Stimulated activated CD8-positive, alpha-beta memory T cell treated with anti-CD3 and anti-CD28 coated beads, Interleukin-4, amount 100 ng/mL, for 4 hours (primary cell): ENCODE measurements around the gene RPS6KB2.
A peak's percentile ranks its signal among the peaks of the same experiment; 100 is the strongest.
"Not testable (repeated sequence)": the region's sequence is repeated elsewhere in the genome, so short reads cannot be mapped to it uniquely, and the experiment has no call there.

Experiments used
- DNase-seq, 2 donors: peaks; one replicate each; pipeline ENCODE4 v3.0.0-alpha.2; 2020; ENCODE audit warnings: low read depth in 2 of 2, low spot score in 1 of 2

The RPS6KB2 gene

DNA sequence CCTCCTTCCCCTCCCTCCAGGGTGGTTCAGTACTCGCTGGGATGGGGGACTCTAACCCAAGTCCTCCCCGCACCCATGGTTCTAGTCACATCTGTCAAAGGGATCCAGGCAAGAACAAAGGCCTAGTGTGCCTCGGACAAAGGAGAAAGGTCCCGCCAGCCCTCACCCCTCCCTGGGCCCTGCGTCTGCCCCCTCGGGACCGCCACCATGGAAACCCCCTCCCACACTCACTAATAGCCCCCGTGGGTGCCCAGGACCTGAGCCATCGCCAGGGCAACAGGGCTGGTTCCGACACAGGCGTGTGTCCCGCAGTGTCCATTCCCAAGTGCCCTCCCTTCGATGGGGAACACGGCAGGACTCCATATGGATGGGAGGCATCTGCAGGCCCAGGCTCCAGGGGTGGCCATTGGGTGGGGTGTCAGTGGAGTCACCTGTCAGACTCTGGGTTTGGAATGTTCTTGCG lies 17.9 kb upstream of the RPS6KB2 start:
- DNase-seq: no peak

DNA sequence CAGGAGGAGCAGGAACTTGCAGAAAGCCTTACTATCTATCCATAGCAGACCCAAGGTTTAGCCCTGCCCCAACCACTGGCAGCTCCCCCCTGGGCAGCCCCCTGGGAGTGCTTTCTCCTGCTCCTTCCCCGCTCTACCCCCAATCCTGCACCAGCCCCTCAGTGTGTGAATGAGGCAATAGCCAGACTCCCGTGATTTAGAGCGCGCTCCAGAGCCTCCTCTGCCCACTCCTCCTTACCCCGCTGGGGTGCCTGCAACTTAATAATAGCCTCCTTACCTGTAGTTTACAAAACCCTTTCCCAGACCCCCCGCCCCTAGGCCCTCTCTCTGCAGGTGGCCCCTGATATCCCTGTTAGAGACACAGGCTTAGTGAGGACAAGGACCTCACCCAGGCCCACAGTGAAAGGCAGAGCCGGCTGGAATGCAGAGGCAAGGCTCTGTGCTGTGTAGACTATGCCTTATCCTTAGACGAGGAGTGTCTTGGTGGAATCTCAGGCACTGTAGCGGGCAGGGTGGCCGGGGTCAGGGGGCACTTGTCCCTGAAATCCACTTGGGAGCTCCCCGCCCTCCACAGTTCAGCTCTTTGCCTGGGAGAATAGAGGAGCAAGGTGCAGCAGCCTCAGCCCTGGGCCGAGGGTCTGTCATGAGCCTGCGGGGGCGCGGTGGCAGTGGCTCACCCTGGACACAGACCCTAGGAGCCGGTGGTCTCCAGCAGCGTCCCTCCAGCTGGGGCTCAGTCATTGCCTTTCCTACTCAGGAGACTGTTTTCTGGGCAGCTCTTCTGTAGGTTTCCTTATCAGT lies 17.1 kb upstream of the RPS6KB2 start:
- DNase-seq: no peak

DNA sequence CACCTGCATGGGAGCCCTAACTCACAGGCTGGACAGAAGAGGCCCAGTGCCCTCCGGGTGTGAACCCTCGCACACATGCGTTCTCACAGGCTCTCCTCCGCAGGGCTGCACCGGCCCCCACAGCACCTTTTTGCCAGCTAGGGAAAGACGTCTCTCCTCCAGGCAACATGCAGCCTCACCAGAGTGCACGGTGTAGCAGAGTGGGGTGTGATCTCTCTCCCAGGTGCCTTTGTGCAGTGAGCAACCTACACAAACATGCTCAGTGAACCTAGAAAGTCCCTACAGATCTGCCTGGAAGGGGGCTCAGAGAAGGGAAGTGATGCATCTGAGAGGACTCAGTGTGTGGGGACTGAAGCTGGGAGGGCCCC lies 16.5 kb upstream of the RPS6KB2 start:
- no peak for DNase-seq

DNA sequence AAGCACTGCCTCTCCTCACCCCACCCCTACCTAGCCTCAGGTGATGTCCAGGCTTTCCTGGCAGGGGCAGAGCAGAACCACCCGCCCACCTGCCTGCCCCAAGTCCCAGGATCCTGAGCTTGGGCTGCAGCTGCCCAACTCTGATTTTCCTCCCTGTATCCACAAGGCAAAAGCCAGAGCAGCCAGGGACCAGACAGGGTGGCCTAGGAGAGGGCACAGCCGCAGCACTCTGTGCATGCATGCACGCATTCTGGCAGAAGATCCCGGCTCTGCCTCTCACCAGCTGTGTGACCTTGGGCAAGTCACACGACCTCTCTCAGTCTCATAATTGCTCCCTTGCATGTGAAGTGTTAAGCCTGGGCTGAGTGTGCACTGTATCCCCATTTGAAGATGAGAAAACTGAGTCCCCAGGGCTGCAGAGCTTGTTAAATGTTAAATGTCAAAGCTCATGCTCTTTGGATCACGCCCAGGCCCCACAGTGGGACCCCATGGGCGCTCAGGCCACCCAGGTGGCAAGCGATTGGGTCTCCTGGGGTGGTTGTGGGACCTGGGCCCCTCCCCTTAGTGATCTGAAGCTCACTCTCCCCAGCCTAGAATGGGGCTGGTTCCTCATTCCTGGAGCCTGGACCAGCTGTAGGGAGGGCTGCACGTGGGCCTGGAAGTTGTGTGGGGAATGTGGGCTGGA lies 15.7 kb upstream of the RPS6KB2 start:
- DNase-seq: no peak

DNA sequence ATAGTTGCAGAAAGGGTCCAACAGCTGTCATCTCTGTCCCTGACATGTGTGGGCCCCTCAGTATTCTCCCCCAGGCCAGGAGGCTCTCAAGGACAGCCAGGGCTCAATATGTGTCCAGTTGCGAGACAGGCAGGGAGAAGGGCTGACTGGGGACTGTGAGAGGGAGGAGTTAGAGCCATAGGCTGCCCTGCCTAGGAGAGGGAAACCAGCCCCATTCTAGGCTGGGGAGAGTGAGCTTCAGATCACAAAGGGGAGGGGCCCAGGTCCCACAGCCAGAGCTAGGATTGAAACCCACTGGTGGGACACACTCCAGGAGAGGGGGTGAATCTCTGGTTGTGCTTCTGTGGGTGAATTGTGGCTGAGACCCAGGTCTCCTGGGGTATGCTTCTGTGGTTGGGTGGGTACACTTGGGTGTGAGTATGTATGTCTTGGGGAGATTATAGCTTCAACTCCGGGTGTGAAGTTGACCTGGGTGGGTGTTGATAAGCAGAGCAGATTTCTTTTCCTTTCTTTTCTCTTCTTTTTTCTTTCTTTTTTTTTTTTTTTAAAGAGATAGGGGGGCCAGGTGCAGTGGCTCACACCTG lies 14.9 kb upstream of the RPS6KB2 start:
- DNase-seq: no peak

DNA sequence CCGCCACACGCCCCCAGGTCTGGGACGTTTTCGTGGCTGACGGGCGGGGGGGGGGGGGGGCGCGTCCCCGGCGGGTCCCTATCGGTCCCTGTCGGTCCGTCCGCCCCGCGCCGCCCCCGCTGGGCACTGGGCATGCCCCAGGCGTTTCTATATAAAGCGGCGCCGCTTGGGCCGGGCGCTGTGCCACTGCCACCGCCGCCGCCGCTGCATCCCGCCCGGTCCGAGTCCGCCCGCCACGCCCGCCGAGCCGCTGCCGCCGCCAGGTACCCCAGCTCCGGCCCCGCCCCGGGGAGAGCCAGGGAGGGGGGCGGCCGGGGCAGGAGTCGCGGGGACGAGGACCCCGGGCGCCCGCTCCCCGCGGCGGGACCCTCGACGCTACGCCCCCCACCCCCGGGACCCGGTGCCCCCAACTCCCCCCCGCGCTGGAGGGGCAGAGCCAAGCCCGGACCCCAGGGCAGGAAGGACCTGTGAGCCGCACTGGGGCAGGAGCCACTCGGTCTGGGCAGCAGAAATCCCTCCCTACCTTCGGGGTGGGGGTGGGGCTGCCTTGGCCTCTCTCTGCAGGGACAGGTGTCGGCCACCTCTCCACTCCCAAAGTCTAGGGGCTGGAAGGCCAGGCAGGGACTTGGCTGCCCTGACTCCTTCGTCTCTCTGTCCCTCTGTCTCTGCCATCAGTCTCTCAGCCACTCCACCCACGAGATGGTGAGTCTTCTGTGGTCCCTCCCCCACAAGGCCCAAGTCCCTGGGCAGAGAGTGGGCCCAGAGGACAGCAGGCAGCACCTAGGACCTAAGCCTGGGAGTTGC lies 12.6 kb upstream of the RPS6KB2 start, which contains the start of gene CARNS1:
Gene CARNS1 (plus strand): TSS at position 178 of the 804 bp plus-strand sequence. CDS start 522 bp downstream, at position 700.
- no peak for DNase-seq

DNA sequence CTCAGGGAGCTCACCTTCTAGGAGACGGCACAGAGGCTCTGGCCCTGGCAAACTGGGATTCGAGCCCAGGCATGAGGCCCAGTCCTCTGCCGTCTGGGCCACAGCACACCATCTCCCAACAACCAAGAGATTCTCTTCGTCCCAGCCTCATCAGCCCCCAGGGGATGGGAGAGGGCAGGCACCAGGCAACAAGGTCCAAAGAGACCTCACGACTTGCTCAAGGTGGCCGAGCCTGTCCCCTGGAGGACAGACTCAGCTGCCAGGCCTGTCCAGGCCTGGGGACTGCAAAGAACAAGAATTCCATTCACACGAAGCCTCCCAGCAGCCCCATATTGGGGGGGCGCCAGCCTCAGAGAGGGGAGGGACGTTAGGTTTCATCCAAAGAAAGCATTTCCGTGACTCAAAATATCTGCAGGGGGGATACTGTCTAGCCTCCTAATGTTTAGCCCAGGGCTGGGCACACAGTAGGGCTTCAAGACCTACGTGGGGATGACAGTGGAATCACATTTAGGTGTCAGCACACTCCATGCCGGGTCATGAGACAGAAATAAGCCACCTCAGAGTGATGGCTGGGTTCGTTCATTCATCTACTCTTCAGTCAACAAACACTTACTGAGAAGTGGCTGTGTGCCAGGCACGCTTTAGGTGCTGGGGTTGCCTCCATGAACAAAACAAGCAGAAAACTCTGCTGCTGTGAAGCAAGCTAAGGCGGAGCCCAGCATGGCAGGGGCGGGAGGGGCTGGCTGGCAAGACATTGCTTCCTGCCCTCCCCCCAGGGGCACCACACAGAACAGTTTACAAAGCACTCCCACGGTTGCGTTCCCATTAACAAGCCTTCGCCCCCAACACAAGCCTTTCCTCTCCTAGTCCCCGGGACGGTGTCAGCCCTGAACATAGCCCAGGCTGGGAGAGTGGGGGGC lies 11.6 kb upstream of the RPS6KB2 start:
- peak; percentile 53 to 68 for DNase-seq

DNA sequence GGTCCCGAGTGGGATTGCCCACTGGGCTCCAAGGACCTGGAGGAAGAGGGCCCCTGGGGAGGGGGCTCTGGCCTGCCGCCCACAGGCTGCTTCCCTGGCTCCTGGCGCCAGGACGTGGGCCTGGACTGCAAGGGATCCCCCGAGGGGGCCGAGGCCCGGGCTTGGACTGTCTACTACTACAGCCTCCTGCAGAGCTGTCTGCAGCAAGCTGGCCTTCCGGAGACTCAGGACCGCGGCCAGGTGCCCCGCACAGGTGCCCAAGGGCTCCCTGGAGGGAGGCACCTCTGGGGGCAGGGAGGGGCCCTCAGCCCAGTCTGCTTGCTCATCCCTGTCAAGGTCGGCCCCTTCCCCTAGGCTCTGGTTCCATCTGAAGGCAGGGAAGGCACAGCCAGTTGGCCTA lies 10.9 kb upstream of the RPS6KB2 start:
- no peak for DNase-seq

DNA sequence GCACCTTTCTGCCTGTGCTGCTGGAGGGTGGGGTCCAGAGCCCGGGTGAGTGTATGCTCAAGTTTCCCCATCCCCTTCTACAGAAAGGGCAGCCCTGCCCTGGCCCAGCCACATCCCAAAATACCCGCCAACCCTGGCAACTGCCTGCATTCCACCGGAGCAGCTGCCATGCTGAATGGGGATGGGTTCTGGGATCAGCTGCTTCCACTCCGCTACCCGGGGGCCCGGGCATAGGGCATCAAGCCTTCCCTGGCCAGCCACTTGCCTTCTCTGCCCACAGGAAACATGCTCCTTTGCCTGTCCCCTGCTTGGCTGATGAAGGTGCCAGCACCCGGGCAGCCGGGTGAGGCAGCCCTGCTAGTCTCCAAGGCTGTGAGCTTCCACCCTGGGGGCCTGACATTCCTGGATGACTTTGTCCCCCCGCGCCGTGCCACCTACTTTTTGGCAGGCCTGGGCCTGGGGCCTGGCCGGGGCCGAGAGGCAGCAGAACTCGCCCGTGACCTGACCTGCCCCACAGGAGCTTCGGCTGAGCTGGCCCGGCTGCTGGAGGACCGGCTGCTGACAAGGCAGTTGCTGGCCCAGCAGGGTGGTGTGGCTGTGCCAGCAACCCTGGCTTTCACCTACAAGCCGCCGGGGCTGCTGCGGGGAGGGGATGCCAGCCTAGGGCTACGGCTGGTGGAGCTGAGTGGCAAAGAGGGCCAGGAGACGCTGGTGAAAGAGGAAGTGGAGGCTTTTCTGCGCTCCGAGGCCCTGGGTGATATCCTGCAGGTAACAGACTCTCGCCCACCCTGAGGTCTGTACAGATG lies 9.6 kb upstream of the RPS6KB2 start:
- no peak for DNase-seq

DNA sequence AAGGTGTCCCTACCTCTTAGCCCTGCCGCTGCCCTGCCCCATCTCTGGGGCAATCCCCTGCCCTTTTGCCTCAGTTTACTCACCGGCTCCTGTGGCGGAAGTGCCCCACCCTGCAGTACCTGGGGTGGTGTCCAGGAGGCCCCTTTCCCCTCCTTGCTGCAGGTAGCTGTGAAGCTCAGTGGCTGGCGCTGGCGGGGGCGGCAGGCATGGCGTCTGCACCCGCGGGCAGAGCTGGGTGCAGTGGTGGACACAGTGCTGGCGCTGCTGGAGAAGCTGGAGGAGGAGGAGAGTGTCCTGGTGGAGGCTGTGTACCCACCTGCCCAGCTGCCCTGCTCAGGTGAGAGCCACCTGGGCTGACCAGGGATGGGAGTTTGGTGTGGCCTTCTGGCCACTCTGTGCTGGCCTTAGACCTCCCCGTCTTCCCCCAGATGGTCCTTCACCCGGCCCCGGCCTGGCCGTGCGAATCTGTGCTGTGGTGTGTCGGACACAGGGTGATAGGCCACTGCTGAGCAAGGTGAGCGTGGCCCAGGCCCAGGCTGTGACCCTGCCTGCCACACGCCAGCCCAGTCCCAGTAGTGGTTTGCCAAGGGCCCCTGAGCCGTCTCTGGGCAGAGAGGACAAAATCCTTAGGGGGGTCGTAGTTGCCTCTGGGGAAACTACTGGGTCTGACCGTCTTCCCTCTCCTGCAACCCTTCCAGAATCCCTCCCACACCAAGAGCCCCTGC lies 8.8 kb upstream of the RPS6KB2 start:
- DNase-seq: no peak

DNA sequence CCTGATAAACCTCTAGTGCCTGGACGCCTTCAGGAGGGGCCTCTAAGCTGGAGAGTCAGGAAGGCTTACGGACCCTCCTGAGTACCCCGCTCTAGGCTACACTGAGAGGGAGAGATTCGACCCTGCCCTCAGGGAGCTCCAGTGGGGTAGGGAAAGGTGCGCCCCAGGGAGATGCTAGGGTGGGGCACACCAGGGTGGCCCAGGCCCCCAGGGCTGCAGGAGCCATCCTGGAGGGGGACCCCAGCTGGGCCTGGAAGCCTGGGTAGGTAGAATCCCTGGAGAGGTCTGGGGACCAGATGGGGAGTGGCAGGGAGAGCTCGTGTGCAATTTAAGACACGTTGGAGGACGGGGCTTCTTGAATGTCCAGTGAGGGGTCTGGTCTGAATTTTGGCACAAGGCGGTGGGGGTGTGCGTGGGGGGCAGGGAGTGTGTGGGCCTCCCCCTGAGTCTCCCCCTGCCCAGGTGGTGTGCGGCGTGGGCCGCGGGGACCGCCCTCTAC lies 8.1 kb upstream of the RPS6KB2 start:
- DNase-seq: no peak

DNA sequence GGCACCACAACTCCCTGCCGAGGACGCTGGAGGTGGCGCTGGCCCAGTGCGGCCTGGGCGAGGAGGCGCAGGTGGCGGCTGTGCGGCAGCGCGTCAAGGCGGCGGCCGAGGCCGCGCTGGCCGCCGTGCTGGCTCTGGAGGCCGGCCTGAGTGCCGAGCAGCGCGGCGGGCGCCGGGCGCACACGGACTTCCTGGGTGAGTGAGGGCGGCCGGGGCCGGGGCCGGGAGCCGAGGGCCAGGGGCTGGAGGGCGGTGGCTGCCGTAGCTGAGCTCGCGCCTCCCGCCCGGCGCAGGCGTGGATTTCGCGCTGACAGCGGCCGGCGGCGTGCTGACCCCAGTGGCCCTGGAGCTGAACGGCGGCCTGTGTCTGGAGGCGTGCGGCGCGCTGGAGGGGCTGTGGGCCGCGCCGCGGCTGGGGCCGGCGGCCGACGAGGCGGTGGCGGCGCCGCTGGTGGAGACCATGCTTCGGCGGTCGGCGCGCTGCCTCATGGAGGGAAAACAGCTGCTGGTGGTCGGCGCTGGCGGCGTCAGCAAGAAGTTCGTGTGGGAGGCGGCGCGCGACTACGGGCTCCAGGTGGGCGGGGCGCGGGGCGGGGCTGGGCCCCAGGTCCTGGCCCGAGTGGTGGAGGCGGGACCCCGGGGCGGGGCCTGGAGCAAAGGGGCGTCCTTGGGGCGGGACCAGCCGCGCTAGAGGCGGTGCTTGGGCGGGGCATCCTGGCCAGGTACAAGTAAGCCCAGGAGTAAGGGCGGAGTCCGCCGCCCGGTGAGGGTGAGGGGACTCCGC lies 7.5 kb upstream of the RPS6KB2 start:
- peak; percentile 96 to 98 for DNase-seq

DNA sequence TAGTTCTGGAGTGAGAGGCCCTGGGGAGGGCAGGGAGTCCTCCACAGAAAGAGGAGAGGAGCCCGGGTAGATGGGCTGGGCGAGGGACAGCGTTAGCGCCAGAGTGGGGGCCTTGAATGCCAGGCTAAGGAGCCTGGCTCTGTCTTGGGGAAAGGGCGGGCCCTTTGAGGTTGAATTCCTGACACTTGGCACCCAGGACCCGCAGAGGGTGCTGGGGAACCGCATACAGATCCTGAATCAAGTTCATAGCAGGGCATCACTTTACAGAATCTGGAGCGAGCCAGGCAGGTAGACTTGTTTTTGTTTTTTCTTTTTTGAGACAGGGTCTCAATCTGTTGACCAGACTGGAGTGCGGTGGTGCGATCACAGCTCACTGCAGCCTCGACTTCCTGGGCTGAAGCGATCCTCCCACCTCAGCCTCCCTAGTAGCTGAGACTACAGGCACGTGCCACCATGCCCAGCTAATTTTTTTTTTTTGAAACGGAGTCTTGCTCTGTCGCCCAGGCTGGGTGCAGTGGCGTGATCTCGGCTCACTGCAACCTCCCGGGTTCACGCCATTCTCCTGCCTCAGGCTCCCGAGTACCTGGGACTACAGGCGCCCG lies 6.8 kb upstream of the RPS6KB2 start:
- no peak for DNase-seq

DNA sequence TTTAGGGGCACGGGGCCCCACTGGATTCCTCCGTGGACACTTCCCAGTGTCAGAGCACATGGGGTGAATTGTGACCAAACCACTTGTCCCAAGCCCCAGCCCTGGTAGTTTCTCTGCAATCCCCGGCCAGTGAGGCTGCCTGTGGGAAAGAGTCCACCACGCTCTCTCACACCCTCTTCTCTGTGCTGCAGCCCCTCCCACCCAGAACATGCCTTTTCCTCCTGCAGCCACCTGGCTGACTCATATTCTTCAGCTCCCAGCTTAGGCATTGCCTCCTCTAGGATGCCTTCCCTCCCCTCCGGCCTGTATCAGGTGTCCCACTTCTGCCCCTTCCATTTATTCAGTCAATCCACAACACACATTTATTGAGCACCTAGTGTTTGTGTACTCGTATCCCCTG lies 5.4 kb upstream of the RPS6KB2 start:
- no peak for DNase-seq

DNA sequence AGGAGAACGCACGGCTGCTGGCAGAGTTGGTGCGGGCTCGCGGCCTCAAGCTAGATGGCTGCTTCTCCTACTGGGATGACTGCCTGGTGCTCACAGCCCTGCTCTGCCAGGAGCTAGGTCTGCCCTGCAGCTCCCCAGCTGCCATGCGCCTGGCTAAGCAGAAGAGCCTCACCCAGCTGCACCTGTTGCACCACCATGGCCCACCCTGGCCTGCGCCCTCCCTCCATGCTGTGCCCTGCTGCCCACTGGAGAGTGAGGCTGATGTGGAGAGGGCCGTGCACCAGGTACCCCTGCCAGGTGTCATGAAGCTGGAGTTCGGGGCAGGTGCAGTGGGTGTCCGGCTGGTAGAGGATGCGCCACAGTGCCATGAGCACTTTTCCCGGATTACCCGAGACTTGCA lies 4.8 kb upstream of the RPS6KB2 start:
- no peak for DNase-seq

DNA sequence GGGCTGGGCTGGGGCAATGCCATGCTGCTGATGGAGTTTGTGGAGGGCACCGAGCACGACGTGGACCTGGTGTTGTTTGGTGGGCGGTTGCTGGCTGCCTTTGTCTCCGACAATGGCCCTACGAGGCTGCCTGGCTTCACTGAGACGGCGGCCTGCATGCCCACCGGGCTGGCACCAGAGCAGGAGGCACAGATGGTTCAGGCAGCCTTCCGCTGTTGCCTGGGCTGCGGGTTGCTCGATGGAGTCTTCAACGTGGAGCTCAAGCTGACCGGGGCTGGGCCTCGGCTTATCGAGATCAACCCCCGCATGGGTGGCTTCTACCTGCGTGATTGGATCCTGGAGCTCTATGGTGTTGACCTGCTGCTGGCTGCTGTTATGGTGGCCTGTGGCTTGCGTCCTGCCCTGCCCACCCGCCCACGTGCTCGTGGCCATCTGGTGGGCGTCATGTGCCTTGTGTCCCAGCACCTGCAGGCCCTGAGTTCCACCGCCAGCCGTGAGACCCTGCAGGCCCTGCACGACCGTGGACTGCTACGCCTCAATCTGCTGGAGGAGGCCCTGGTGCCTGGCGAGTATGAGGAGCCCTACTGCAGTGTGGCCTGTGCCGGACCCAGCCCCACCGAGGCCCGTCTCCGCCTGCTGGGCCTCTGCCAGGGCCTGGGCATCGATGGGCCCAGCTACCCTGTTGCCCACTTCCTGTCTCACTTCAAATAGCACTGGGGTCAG lies 4.2 kb upstream of the RPS6KB2 start:
- DNase-seq: no peak

DNA sequence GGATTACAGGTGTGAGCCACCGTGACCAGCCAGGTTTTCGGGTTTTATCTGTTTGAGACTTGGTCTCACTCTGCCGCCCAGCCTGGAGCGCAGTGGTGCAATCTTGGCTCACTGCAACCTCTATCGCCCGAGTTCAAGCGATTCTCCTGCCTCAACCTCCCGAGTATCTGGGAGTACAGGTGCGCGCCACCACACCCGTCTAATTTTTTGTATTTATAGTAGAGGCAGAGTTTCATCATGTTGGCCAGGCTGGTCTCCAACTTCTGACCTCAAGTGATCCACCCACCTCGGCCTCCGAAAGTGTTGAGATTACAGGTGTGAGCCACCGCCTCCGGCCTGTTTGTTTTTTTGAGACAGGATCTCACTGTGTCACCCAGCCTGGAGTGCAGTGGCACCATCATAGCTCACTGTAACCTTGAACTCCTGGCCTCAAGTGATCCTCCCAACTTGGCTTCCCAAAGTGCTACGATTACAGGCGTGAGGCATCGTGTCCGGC lies 882 bp upstream of the RPS6KB2 start:
- DNase-seq: not testable (repeated sequence)
